Left ventricle myocardium superior (tissue), 1 donor: ENCODE data around the gene GCGR. TPM values are rescaled to one million over a fixed set of nuclear protein-coding genes. Genes with fewer than 3 reads are reported as not detected.

Experiments
- ATAC-seq: fragments of 200-7000 bp; cut with Tn5 transposase; one replicate; pipeline ENCODE4 v1.9.1; 2020; ENCODE audit warnings: mild to moderate bottlenecking, moderate library complexity
- DNase-seq: peaks from one replicate; pipeline ENCODE4 v3.0.0-alpha.2; 2020
- intact Hi-C: fragments of 100-400 bp; cut with micrococcal nuclease; formaldehyde crosslinking; loops from one replicate; pipeline ENCODE4 v1.11.0; 2022
- total RNA-seq: library from RNA; stranded (reverse); fragmentation: NEBNext Ultra II Directional; extraction: Animal tissue kit (Norgen Biotek cat#: 25700); gene quantifications from one replicate; pipeline ENCODE4 v1.2.1, GENCODE V29; 2021
- donor health status: DM: no; HTN: yes; CAD: no; lungs with severe emphysema.

The GCGR gene
- total RNA-seq, 1 donor from 2014 or later = not detected

- intact Hi-C loops = no loop called here
- no peak for ATAC-seq
- no peak for DNase-seq
Measured at GRCh38 chr17:81810892-81811704, 7.1 kb downstream of the GCGR start.

DNA sequence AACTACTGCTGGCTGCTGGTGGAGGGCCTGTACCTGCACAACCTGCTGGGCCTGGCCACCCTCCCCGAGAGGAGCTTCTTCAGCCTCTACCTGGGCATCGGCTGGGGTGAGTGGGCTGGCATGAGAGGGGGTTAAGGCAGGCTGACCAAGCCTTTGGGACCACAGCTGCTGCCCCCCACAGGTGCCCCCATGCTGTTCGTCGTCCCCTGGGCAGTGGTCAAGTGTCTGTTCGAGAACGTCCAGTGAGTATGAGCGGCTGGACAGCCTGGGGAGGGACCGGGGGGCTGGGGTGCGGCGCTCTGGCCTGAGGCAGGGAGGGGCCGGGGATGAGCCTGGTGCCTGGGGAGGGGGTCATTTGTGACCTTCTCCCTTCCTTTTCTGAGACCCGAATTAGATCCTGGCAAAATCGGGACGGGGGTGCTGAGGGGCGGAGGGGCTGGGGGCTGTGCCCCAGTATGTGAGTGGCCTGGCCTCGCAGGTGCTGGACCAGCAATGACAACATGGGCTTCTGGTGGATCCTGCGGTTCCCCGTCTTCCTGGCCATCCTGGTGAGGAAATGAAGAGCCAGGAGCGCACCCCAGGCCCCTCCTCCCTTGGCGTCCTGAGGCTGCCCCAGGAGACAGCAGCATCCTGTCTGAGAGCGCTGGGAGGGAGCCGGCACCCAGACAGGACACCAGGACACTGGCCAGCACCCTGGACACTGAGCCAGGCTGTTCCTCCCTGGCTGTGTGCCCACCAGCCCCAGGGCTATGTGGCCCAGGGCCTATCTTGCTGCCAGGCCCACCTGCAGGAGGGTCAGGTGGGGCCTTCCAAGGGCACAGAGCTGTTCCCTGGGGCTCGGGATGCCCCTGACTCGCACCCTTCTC is 8.0 kb downstream of the GCGR start:
- intact Hi-C loops = no loop called here
- ATAC-seq (no peak), DNase-seq (no peak)

DNA sequence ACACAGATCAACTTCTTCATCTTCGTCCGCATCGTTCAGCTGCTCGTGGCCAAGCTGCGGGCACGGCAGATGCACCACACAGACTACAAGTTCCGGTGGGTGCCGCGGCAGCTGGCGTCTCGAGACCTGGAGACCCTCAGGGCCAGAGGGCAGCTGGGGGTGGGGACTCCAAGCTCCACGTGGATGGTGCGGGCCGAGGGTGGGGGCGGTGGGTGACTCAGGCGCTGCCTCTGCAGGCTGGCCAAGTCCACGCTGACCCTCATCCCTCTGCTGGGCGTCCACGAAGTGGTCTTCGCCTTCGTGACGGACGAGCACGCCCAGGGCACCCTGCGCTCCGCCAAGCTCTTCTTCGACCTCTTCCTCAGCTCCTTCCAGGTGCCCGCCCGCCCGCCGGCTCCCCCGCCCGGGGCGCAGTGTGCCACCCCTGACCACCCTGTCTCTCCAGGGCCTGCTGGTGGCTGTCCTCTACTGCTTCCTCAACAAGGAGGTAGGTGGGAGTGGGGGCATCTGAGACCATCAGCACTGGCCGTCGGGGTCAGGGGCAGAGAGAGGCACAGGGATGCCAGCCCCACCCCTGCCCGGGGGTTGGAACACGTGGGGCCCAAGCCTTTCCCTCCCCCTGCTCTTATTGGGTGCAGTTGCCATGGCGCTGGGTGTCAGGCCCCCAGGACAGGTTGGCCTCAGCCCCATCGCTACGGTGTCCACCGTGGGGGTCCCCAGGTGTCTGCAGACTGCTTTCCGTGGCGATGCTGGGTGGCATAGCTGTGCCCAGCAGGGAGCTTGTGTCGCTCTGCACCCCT is 8.8 kb downstream of the GCGR start:
- intact Hi-C loops = no loop called here

GRCh38 chr17:81813371-81813684 is 9.4 kb downstream of the GCGR start:
- ATAC-seq (no peak), DNase-seq (no peak)
- intact Hi-C loops = no loop called here

More for the DNA sequence above, 8.8 kb downstream of the GCGR start:
- ATAC-seq (no peak), DNase-seq (no peak)

GRCh38 chr17:81813861-81814683 is 10.1 kb downstream of the GCGR start:
- no peak for DNase-seq
- intact Hi-C loops = no loop called here
- ATAC-seq = no peak

GRCh38 chr17:81814748-81815645 is 11.0 kb downstream of the GCGR start:
- ATAC-seq (no peak), DNase-seq (no peak)
- intact Hi-C loops = no loop called here

GRCh38 chr17:81815646-81815986 is 11.7 kb downstream of the GCGR start:
- no peak for DNase-seq
- intact Hi-C loops = no loop called here
- no peak for ATAC-seq

DNA sequence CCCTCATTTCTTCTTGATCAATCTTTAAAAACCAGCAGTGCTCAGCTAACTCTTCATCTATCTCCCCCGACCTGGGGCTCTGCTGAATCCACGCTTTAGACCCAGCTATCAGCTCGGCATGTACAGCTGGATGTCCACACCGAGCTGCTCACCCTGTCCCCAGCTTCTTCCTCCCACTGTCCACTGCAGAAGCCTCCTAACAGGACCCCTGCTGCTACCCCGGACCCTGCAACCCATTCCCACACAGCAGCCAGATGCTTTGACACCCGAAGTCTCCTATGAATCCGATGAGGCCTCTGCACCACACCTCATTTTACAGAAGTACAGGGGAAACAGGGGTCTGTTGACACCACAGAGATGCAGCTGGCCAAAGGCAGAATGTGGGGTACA is 13.8 kb downstream of the GCGR start:
- intact Hi-C loops = no loop called here
- ATAC-seq (no peak), DNase-seq (no peak)

DNA sequence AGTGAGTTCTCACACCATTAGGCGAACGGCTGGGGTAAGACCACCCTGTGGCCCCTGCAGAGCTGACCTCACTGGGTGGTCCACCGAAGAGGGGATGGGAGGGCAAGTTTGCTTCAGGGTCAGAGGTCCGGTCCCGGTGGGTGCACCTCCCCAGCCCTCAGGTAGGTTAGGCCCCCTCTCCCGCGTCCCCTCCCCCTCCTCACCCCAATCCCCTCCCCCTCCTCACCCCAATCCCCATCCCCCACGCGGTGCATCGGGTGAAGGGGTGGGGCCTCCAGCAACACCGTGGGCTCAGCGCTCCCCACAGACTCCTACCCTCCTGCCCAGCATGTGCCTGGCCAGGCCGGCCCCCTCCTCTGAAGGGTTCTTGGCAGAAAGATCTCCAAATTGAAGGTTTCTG is 15.8 kb downstream of the GCGR start:
- intact Hi-C loops = no loop called here
- DNase-seq (no peak), ATAC-seq (no peak)

DNA sequence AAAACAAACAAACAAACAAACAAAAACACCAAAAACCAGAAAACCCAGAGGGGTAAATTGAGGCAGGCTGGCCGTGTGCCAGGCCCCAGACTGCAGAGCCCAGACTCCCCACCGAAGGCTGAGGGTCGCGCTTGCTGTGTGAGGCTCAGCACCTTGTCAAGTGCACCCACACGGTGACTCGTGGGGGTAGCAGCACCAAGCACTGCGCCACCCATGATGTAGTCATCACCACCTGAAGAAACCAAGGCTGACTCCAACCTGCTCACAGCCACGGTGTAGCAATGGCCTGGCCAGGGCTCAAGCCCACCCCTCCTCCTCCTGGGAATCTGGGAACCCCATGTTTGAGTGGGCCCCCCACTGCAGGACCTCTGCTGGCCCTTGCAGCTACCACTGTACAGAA is 17.2 kb downstream of the GCGR start:
- intact Hi-C loops = no loop called here
- no peak for ATAC-seq
- DNase-seq = no peak

DNA sequence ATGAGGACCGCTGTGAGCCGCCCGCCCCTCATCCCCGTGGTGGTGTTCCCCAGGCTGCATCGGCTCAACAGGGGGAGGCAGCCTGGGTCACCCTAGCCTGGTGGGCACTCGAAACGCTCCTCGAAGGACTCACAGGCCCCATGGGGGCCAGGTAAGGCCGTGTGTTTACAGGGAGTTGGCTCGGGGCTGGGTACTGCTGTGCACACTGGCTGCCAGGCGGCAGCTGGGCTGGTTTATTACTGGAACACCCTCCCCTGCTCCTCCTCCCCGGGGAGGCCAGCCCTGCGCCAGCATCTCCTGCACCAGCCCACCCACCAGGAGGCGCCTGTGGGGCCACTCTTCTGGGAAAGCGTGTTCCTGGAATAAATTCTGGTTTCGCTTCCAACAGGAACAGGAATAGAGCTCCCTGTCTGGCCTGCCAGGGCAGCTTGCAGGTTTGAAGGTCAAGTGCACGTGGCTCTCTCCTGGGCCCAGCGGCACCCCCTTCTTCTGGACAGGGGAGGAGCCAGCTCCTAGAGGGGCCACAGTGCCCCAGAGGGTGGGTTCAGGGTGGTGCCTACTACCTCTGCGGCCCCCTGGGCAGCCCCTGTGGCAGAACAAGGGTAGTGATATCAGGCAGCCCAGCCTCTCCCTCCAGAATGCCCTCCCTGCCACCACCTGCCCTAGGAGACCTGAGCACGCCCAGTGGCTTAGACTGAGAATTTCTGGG is 17.8 kb downstream of the GCGR start:
- DNase-seq (peak; percentile 92), ATAC-seq (peak; percentile 88)
- intact Hi-C loops = no loop called here

GRCh38 chr17:81822312-81822637 is 18.3 kb downstream of the GCGR start:
- no peak for ATAC-seq
- no peak for DNase-seq
- intact Hi-C loops = no loop called here

- intact Hi-C loops = no loop called here
- no peak for ATAC-seq
- DNase-seq = no peak
Measured at GRCh38 chr17:81822996-81823819, 19.3 kb downstream of the GCGR start.

DNA sequence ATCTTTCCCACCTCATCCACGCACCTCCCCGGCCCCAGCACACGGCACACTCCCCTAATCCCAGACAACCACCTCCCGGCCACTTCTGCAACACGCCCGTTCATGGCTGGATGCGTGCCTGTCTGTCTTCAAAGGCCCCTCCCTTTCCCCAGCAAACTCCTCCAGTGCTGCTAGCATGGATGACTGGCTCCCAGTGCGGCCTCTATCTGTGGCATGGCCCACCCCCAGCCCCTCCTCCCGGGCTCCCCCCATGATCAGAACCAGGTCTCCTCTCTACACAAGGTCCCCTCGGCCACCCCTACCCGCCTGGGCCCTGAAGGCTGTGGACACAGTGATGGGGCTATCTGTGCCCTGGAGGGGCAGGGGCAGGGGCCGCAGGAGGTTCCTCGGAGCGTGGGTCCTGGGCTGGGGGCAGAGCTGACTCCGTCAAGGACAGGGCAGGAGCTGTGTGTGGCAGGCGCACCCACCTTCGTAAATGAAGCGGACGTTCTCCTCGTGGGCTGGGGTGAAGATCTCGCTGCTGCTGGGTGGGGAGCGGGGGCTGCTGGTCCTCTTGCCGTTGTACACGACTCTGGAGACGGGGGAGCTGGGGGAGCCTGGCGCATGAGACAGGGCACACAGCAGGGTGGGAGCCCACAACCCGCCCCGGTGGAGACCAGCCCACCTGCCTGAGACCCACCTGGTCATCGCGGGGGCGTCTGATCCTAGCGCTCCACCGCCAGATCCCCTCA is 20.0 kb downstream of the GCGR start:
- DNase-seq (no peak), ATAC-seq (no peak)
- intact Hi-C loops = no loop called here

GRCh38 chr17:81824595-81824994 is 20.6 kb downstream of the GCGR start:
- DNase-seq (no peak), ATAC-seq (no peak)
- intact Hi-C loops = no loop called here

- DNase-seq (no peak), ATAC-seq (no peak)
- intact Hi-C loops = no loop called here
Measured at GRCh38 chr17:81825841-81826466, 22.0 kb downstream of the GCGR start.
